ENCODE measurements around the gene LRFN5. TPM values are rescaled to one million over a fixed set of nuclear protein-coding genes. Genes with fewer than 3 reads are reported as not detected.

Gene LRFN5
- total and polyA plus RNA-seq, 2 experiments from 2014 or later, result 1.9 to 6.8 TPM

DNA sequence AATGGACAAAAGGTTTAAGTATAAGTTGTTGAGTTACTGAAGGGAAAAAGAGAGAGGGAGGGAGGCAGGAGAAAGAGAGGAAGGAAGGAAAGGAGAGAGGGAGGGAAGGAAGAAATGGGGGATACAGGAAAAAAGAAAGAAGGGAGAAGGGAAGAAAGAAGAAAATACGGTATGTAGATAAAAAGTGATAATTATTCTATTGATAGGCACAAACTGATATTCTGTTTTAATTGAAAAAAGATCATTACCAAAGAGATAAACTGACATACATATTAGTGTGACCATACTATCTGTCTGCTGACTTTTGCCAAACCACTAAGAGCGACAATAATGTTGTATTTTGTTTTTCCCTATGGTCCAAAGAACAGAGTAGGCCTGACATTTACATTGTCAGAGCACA, 154.5 kb downstream of the LRFN5 start:
- H4K20me1 ChIP-seq (replicated peaks; ENCODE audit: insufficient read depth), result no peaks in the 10 kb centered on the region
- no peak overlapping the region for H3K4me3 ChIP-seq
- Mint-ChIP-seq H3K4me3 (no peak overlapping the region), H3K27ac (no peak overlapping the region), H3K36me3 (ENCODE audit: low read depth) (peaks cover 2% of the 10 kb centered on the region; the same call in 2 of the 3 replicates), H3K4me1 (no peaks in the 10 kb centered on the region), H3K27me3 (ENCODE audit: insufficient read depth, low read depth, poor library complexity) (no peaks in the 10 kb centered on the region), H3K9me3 (peaks cover 11% of the 10 kb centered on the region)
- ATAC-seq, result no peak
- H3K27me3 ChIP-seq (ENCODE audit: insufficient read depth), result no peaks in the 10 kb centered on the region
- no peak overlapping the region for H3K27ac ChIP-seq (ENCODE audit: low read depth)
- H3K4me2 ChIP-seq, result no peak overlapping the region
- TF ChIP-seq CREB1 (CRISPR knock-in tag; IDR thresholded peaks at IDR 0.05; ENCODE audit: low read depth), result no peak
- TF ChIP-seq, protein P1, sequence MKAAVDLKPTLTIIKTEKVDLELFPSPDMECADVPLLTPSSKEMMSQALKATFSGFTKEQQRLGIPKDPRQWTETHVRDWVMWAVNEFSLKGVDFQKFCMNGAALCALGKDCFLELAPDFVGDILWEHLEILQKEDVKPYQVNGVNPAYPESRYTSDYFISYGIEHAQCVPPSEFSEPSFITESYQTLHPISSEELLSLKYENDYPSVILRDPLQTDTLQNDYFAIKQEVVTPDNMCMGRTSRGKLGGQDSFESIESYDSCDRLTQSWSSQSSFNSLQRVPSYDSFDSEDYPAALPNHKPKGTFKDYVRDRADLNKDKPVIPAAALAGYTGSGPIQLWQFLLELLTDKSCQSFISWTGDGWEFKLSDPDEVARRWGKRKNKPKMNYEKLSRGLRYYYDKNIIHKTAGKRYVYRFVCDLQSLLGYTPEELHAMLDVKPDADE (IDR thresholded peaks at IDR 0.05), result no peak
- TF ChIP-seq JUNB (IDR thresholded peaks at IDR 0.05; ENCODE audit: unreplicated experiment), result no peak
- TF ChIP-seq EZH2phosphoT487 (IDR thresholded peaks at IDR 0.05; ENCODE audit: unreplicated experiment), result no peak
- TF ChIP-seq NANOG (IDR thresholded peaks at IDR 0.05; ENCODE audit: borderline replicate concordance), result no peak
- no peak for TF ChIP-seq ZNF114 (CRISPR knock-in tag; IDR thresholded peaks at IDR 0.05)
- TF ChIP-seq, protein P2, sequence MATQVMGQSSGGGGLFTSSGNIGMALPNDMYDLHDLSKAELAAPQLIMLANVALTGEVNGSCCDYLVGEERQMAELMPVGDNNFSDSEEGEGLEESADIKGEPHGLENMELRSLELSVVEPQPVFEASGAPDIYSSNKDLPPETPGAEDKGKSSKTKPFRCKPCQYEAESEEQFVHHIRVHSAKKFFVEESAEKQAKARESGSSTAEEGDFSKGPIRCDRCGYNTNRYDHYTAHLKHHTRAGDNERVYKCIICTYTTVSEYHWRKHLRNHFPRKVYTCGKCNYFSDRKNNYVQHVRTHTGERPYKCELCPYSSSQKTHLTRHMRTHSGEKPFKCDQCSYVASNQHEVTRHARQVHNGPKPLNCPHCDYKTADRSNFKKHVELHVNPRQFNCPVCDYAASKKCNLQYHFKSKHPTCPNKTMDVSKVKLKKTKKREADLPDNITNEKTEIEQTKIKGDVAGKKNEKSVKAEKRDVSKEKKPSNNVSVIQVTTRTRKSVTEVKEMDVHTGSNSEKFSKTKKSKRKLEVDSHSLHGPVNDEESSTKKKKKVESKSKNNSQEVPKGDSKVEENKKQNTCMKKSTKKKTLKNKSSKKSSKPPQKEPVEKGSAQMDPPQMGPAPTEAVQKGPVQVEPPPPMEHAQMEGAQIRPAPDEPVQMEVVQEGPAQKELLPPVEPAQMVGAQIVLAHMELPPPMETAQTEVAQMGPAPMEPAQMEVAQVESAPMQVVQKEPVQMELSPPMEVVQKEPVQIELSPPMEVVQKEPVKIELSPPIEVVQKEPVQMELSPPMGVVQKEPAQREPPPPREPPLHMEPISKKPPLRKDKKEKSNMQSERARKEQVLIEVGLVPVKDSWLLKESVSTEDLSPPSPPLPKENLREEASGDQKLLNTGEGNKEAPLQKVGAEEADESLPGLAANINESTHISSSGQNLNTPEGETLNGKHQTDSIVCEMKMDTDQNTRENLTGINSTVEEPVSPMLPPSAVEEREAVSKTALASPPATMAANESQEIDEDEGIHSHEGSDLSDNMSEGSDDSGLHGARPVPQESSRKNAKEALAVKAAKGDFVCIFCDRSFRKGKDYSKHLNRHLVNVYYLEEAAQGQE (IDR thresholded peaks at IDR 0.05; ENCODE audit: unreplicated experiment), result no peak
- no peak for TF ChIP-seq ZNF331 (CRISPR knock-in tag; IDR thresholded peaks at IDR 0.05; ENCODE audit: low read depth)
- no peaks in the 10 kb centered on the region for H3K4me1 ChIP-seq (ENCODE audit: insufficient read depth)
- no peaks in the 10 kb centered on the region for H3K9me2 ChIP-seq (ENCODE audit: insufficient read depth)
- H3F3A ChIP-seq (replicated peaks; ENCODE audit: low read depth), result no peaks in the 10 kb centered on the region
- no peak overlapping the region for H2AFZ ChIP-seq
- no peaks in the 10 kb centered on the region for H3K36me3 ChIP-seq (ENCODE audit: insufficient read depth)
- no peaks in the 10 kb centered on the region for H3K79me2 ChIP-seq (replicated peaks; ENCODE audit: insufficient read depth)
- DNase-seq (ENCODE audit: low spot score), result no peak

GRCh38 chr14:41766772-41767171, 160.1 kb downstream of the LRFN5 start:
- TF ChIP-seq POLR2AphosphoS5 (IDR thresholded peaks at IDR 0.05; ENCODE audit: low read depth) (no peak), ZNF114 (CRISPR knock-in tag; IDR thresholded peaks at IDR 0.05) (no peak), JUNB (IDR thresholded peaks at IDR 0.05; ENCODE audit: unreplicated experiment) (no peak), EZH2 (IDR thresholded peaks at IDR 0.05; ENCODE audit: low read depth, unreplicated experiment) (no peak), CREB1 (CRISPR knock-in tag; IDR thresholded peaks at IDR 0.05; ENCODE audit: low read depth) (no peak), EZH2phosphoT487 (IDR thresholded peaks at IDR 0.05; ENCODE audit: unreplicated experiment) (no peak), ZNF331 (CRISPR knock-in tag; IDR thresholded peaks at IDR 0.05; ENCODE audit: low read depth) (no peak)
- Histone ChIP-seq H3K27ac (ENCODE audit: low read depth) (no peak overlapping the region), H3K9me2 (ENCODE audit: insufficient read depth) (no peaks in the 10 kb centered on the region), H3K27me3 (ENCODE audit: insufficient read depth) (no peaks in the 10 kb centered on the region), H4K20me1 (replicated peaks; ENCODE audit: insufficient read depth) (no peaks in the 10 kb centered on the region), H3K4me1 (ENCODE audit: insufficient read depth) (no peaks in the 10 kb centered on the region), H3K4me3 (no peak overlapping the region), H3K4me2 (no peak overlapping the region), H2AFZ (no peak overlapping the region), H3K79me2 (replicated peaks; ENCODE audit: insufficient read depth) (no peaks in the 10 kb centered on the region), H3F3A (replicated peaks; ENCODE audit: low read depth) (no peaks in the 10 kb centered on the region), H3K36me3 (ENCODE audit: insufficient read depth) (no peaks in the 10 kb centered on the region)
- H3K36me3 Mint-ChIP-seq (ENCODE audit: low read depth), result no peaks in the 10 kb centered on the region
- H3K27me3 Mint-ChIP-seq (ENCODE audit: insufficient read depth, low read depth, poor library complexity), result no peaks in the 10 kb centered on the region
- H3K4me3 Mint-ChIP-seq, result no peak overlapping the region
- ATAC-seq, result no peak
- H3K9me3 Mint-ChIP-seq, result no peaks in the 10 kb centered on the region
- DNase-seq (ENCODE audit: low spot score), result peak; percentile 7
- peaks cover 2% of the 10 kb centered on the region; the same call in 1 of the 3 replicates for H3K4me1 Mint-ChIP-seq
- H3K27ac Mint-ChIP-seq, result no peak overlapping the region

Measured in GM23338 (cell line).